ENCODE measurements around the gene LRRC36.

Gene LRRC36

GRCh38 chr16:67317853-67318252, 8.8 kb upstream of the LRRC36 start:
- H3K4me3 ChIP-seq (ENCODE audit: low read length, poor library complexity, severe bottlenecking): no peak overlapping the region
- TF ChIP-seq CTCF (conservative IDR thresholded peaks at IDR 0.05; ENCODE audit: low read length): no peak
- TF ChIP-seq EZH2phosphoT487 (IDR thresholded peaks at IDR 0.05; ENCODE audit: borderline replicate concordance): no peak
- H3K9me3 ChIP-seq (ENCODE audit: insufficient read depth, low read depth, low read length): no peaks in the 10 kb centered on the region
- no peaks in the 10 kb centered on the region for H3K36me3 ChIP-seq (ENCODE audit: insufficient read depth, low read length)
- H3K9ac ChIP-seq (ENCODE audit: low read depth, low read length, poor library complexity, severe bottlenecking): no peak overlapping the region
- no peaks in the 10 kb centered on the region for H3K79me2 ChIP-seq (ENCODE audit: insufficient read depth, low read length)
- H3K27me3 ChIP-seq (ENCODE audit: insufficient read depth, low read length, poor library complexity, severe bottlenecking): no peaks in the 10 kb centered on the region
- no peak overlapping the region for H2AFZ ChIP-seq (ENCODE audit: low read length)
- no peaks in the 10 kb centered on the region for H3F3A ChIP-seq (ENCODE audit: low read depth)
- no peaks in the 10 kb centered on the region for H3K9me2 ChIP-seq (replicated peaks; ENCODE audit: low read depth, low read length)
- no peaks in the 10 kb centered on the region for H4K20me1 ChIP-seq (ENCODE audit: insufficient read depth, low read length, poor library complexity, severe bottlenecking)
- no peaks in the 10 kb centered on the region for H3K4me1 ChIP-seq (ENCODE audit: insufficient read depth, low read length, poor library complexity, severe bottlenecking)
- H3K4me2 ChIP-seq (ENCODE audit: low read depth, low read length, poor library complexity, severe bottlenecking): no peak overlapping the region

- TF ChIP-seq EZH2phosphoT487 (IDR thresholded peaks at IDR 0.05; ENCODE audit: borderline replicate concordance) (no peak), CTCF (conservative IDR thresholded peaks at IDR 0.05; ENCODE audit: low read length) (no peak)
- Histone ChIP-seq H3K27me3 (ENCODE audit: insufficient read depth, low read length, poor library complexity, severe bottlenecking) (no peaks in the 10 kb centered on the region), H3K79me2 (ENCODE audit: insufficient read depth, low read length) (no peaks in the 10 kb centered on the region), H3K9me2 (replicated peaks; ENCODE audit: low read depth, low read length) (no peaks in the 10 kb centered on the region), H3K36me3 (ENCODE audit: insufficient read depth, low read length) (no peaks in the 10 kb centered on the region), H3F3A (ENCODE audit: low read depth) (peaks cover 6% of the 10 kb centered on the region; the same call in 1 of the 2 replicates), H3K4me1 (ENCODE audit: insufficient read depth, low read length, poor library complexity, severe bottlenecking) (peaks cover 10% of the 10 kb centered on the region), H3K9me3 (ENCODE audit: insufficient read depth, low read depth, low read length) (no peaks in the 10 kb centered on the region), H3K4me3 (ENCODE audit: low read length, poor library complexity, severe bottlenecking) (peak overlapping the region; percentile 84), H3K4me2 (ENCODE audit: low read depth, low read length, poor library complexity, severe bottlenecking) (peak overlapping the region; percentile 85), H4K20me1 (ENCODE audit: insufficient read depth, low read length, poor library complexity, severe bottlenecking) (no peaks in the 10 kb centered on the region), H2AFZ (ENCODE audit: low read length) (peak overlapping the region; percentile 87), H3K9ac (ENCODE audit: low read depth, low read length, poor library complexity, severe bottlenecking) (peak overlapping the region; percentile 93)
Observed at GRCh38 chr16:67326115-67326471, 522 bp upstream of the LRRC36 start.

GRCh38 chr16:67327743-67328142, 1.1 kb downstream of the LRRC36 start:
- H3K9ac ChIP-seq (ENCODE audit: low read depth, low read length, poor library complexity, severe bottlenecking): no peak overlapping the region
- H3K4me3 ChIP-seq (ENCODE audit: low read length, poor library complexity, severe bottlenecking): no peak overlapping the region
- H3K9me3 ChIP-seq (ENCODE audit: insufficient read depth, low read depth, low read length): no peaks in the 10 kb centered on the region
- no peak overlapping the region for H3K4me2 ChIP-seq (ENCODE audit: low read depth, low read length, poor library complexity, severe bottlenecking)
- no peaks in the 10 kb centered on the region for H3K79me2 ChIP-seq (ENCODE audit: insufficient read depth, low read length)
- peaks cover 6% of the 10 kb centered on the region; the same call in 1 of the 2 replicates for H3F3A ChIP-seq (ENCODE audit: low read depth)
- no peaks in the 10 kb centered on the region for H4K20me1 ChIP-seq (ENCODE audit: insufficient read depth, low read length, poor library complexity, severe bottlenecking)
- no peaks in the 10 kb centered on the region for H3K27me3 ChIP-seq (ENCODE audit: insufficient read depth, low read length, poor library complexity, severe bottlenecking)
- TF ChIP-seq EZH2phosphoT487 (IDR thresholded peaks at IDR 0.05; ENCODE audit: borderline replicate concordance): no peak
- no peak for TF ChIP-seq CTCF (conservative IDR thresholded peaks at IDR 0.05; ENCODE audit: low read length)
- H2AFZ ChIP-seq (ENCODE audit: low read length): peak overlapping the region; percentile 21; the same call in 1 of the 2 replicates
- no peaks in the 10 kb centered on the region for H3K36me3 ChIP-seq (ENCODE audit: insufficient read depth, low read length)
- H3K9me2 ChIP-seq (replicated peaks; ENCODE audit: low read depth, low read length): no peaks in the 10 kb centered on the region
- peaks cover 10% of the 10 kb centered on the region for H3K4me1 ChIP-seq (ENCODE audit: insufficient read depth, low read length, poor library complexity, severe bottlenecking)

All from Loucy (cell line).